NT2/D1 (cell line): ENCODE measurements around the gene E2F6.

Experiments used
- SUZ12 ChIP-seq: IDR thresholded peaks from 2 replicates; pipeline ENCODE4 v1.6.1; 2011; ENCODE audit not compliant: insufficient read length, insufficient read depth; ENCODE audit errors: extremely low read depth
- YY1 ChIP-seq: IDR thresholded peaks from 2 replicates; pipeline ENCODE4 v1.6.1; 2011; ENCODE audit not compliant: insufficient read length, insufficient read depth
- ZNF274 ChIP-seq: IDR thresholded peaks from 2 replicates; pipeline ENCODE4 v1.6.1; 2011; ENCODE audit warnings: mild to moderate bottlenecking, low read depth, low read length

DNA sequence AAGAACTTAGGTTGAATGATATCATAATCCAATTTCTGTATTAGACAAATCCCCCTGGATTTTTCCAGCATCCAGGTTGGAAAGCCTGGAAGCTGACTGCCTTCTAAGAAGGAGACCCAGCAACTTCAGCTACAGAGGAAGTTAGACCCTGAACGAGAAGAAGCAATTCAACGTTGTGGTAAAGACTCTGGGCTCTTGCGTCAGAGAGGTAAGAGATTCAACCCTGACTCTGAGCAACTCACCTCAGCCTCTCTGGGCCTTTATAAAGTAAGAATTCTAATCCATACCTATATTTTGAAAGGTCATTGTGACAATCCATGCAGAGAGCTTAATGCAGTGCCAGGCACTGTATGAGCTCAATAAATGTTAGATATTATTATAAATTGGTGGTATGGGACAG lies 9.7 kb downstream of the E2F6 start:
- TF ChIP-seq YY1 = no peak
- no peak for TF ChIP-seq ZNF274
- TF ChIP-seq SUZ12 = no peak
